Gastrocnemius medialis (tissue), 4 donors: ENCODE measurements around the gene MYLK.

ENCODE experiments used
- CTCF ChIP-seq, 5 experiments: fragments of 450-650 bp in 3 of 5; fragments of 200-600 bp in 2 of 5; sonication (generic) in 2 of 5; IDR thresholded peaks in 4 of 5; conservative IDR thresholded peaks in 1 of 5; 1 replicate in 4 of 5; 2 replicates in 1 of 5; pipeline ENCODE4 v1.5.1; 2016 to 2019; ENCODE audit warnings: antibody characterized with exemption in 5 of 5, mild to moderate bottlenecking in 3 of 5, moderate library complexity in 3 of 5
- POLR2A ChIP-seq, 2 donors: fragments of 450-650 bp; IDR thresholded peaks; one replicate each; pipeline ENCODE4 v1.6.1; 2017; ENCODE audit warnings: antibody characterized with exemption in 2 of 2, mild to moderate bottlenecking in 2 of 2, moderate library complexity in 2 of 2

- TF ChIP-seq CTCF (IDR thresholded peaks at IDR 0.05 in 4 of 5, conservative IDR thresholded peaks at IDR 0.05 in 1 of 5) (no peak), POLR2A (IDR thresholded peaks at IDR 0.05) (no peak)
These were observed 223.2 kb downstream of the MYLK start for GRCh38 chr3:123660900-123661299.
